K562 (cell line): ENCODE measurements around the gene MTMR10. TPM values are rescaled to one million over a fixed set of nuclear protein-coding genes. Genes with fewer than 3 reads are reported as not detected.
A peak's percentile ranks its signal among the peaks of the same experiment; 100 is the strongest.

Source experiments
- ASH1L ChIP-seq: fragments of 450-650 bp; IDR thresholded peaks from 2 replicates; pipeline ENCODE4 v1.6.1; 2018; ENCODE audit warnings: borderline replicate concordance, mild to moderate bottlenecking, low read depth; ENCODE audit not compliant: partially characterized antibody
- ATF7 ChIP-seq: fragments of 450-650 bp; IDR thresholded peaks from 2 replicates; pipeline ENCODE4 v1.7.1; 2014; ENCODE audit warnings: mild to moderate bottlenecking, moderate library complexity
- ELF4 ChIP-seq: fragments of 450-650 bp; formaldehyde crosslinking; IDR thresholded peaks from 2 replicates; pipeline ENCODE4 v1.4.0; 2022; ENCODE audit warnings: missing genetic modification characterization
- EWSR1 ChIP-seq: fragments of 450-650 bp; IDR thresholded peaks from 2 replicates; pipeline ENCODE4 v1.6.1; 2018; ENCODE audit warnings: borderline replicate concordance, mild to moderate bottlenecking, low read depth, moderate library complexity; ENCODE audit not compliant: partially characterized antibody
- HDAC1 ChIP-seq, 2 experiments: fragments of 450-650 bp; IDR thresholded peaks; 2 replicates each; pipeline ENCODE4 v1.6.1; 2016 to 2017; ENCODE audit warnings: inconsistent platforms in 1 of 2, mild to moderate bottlenecking in 1 of 2, moderate library complexity in 1 of 2
- JUN ChIP-seq, 2 experiments: sonication (generic) in 1 of 2; formaldehyde crosslinking in 1 of 2; IDR thresholded peaks; 2 replicates each; pipeline versions ENCODE4 v1.6.1 to v1.8.0; 2012 to 2022; ENCODE audit warnings: borderline replicate concordance in 2 of 2, mild to moderate bottlenecking in 2 of 2, improper control_type of control experiment in 1 of 2, low read depth in 1 of 2, low read length in 1 of 2, missing genetic modification reagents in 1 of 2
- MGA ChIP-seq: fragments of 450-650 bp; IDR thresholded peaks from 2 replicates; pipeline ENCODE4 v1.6.1; 2016; ENCODE audit warnings: mild to moderate bottlenecking, moderate library complexity
- MYC ChIP-seq, 2 experiments: fragments of 250-450 bp in 1 of 2; sonication (Bioruptor Pico) in 1 of 2; IDR thresholded peaks; 2 replicates each; pipeline versions ENCODE4 v1.5.1 to v1.6.1; 2012 to 2021; ENCODE audit warnings: low read depth in 2 of 2, borderline replicate concordance in 1 of 2, improper control_type of control experiment in 1 of 2, low read length in 1 of 2, mild to moderate bottlenecking in 1 of 2, moderate library complexity in 1 of 2
- POLR2G ChIP-seq: fragments of 200-400 bp; formaldehyde crosslinking; IDR thresholded peaks from 2 replicates; pipeline ENCODE4 v1.6.1; 2017; ENCODE audit warnings: low read depth, mild to moderate bottlenecking, antibody characterized with exemption, low read length, moderate library complexity
- PPARD ChIP-seq: fragments of 250-450 bp; sonication (Bioruptor Pico); IDR thresholded peaks from 2 replicates; pipeline ENCODE4 v1.8.0; 2022; ENCODE audit warnings: inconsistent platforms, mild to moderate bottlenecking, moderate library complexity
- STAG1 ChIP-seq: sonication (generic); formaldehyde crosslinking; IDR thresholded peaks from 2 replicates; pipeline ENCODE4 v1.5.0; 2020; ENCODE audit warnings: missing genetic modification reagents, borderline replicate concordance
- ZBTB7A ChIP-seq: IDR thresholded peaks from 2 replicates; pipeline ENCODE4 v1.6.1; 2011; ENCODE audit warnings: low read depth, mild to moderate bottlenecking, low read length, moderate library complexity, borderline replicate concordance; ENCODE audit not compliant: control insufficient read depth
- ZC3H4 ChIP-seq: sonication (generic); formaldehyde crosslinking; IDR thresholded peaks from 2 replicates; pipeline ENCODE4 v1.9.0; 2021; ENCODE audit warnings: missing genetic modification reagents, borderline replicate concordance
- ZFX ChIP-seq: sonication (generic); formaldehyde crosslinking; IDR thresholded peaks from 2 replicates; pipeline ENCODE4 v1.8.0; 2022; ENCODE audit warnings: mild to moderate bottlenecking, missing genetic modification reagents, moderate library complexity
- ZNF766 ChIP-seq: fragments of 200-800 bp; sonication (Bioruptor generic); conservative IDR thresholded peaks from 2 replicates; pipeline ENCODE4 v1.6.1; 2016; ENCODE audit warnings: missing genetic modification characterization, missing compliant biosample characterization
- polyA plus RNA-seq, 8 experiments: library from polyadenylated mRNA; depleted of rRNA in 4 of 8; stranded (reverse) in 5 of 8; unstranded in 3 of 8; fragments of >200 nt; fragmentation: Nextera tagmentation in 2 of 8; fragmentation: Illumina TruSeq in 1 of 8; extraction: Ambion mirVana in 2 of 8; extraction: Trizol in 1 of 8; gene quantifications; 2 replicates each; pipeline versions ENCODE4 v1.2.1 to v1.2.3, GENCODE V29; 2011 to 2014; ENCODE audit warnings: inconsistent platforms in 1 of 8, missing spikeins in 1 of 8
- total RNA-seq, 7 experiments: library from RNA; depleted of rRNA in 6 of 7; stranded (reverse); fragments of >200 nt in 6 of 7; fragmentation: Illumina TruSeq in 2 of 7; extraction: Trizol in 2 of 7; gene quantifications; 2 replicates each; pipeline versions ENCODE4 v1.2.1 to v1.2.3, GENCODE V29; 2011 to 2021; ENCODE audit warnings: low replicate concordance in 1 of 7

MTMR10 gene
- total and polyA plus RNA-seq, 9 of the 15 experiments (the other 6 are each of a cell fraction or from before 2014, with no cell fraction given), result 1.6 to 6.8 (median 4.8) TPM

GRCh38 chr15:30903497-30904187 is 87.8 kb downstream of the MTMR10 start, which contains the start of gene FAN1 (continued):
- TF ChIP-seq PPARD (CRISPR knock-in tag), result no peak
- TF ChIP-seq STAG1 (CRISPR knock-in tag), result 0 out of 2 replicates have a peak, but pooled peaks have one; percentile 9
- TF ChIP-seq JUN (IDR thresholded peaks at IDR 0.05; ENCODE audit: borderline replicate concordance, low read depth, low read length), result peak; percentile 29; the same call in 1 of the 2 replicates
- TF ChIP-seq JUN (CRISPR knock-in tag; IDR thresholded peaks at IDR 0.05; ENCODE audit: borderline replicate concordance), result no peak
- TF ChIP-seq HDAC1 (IDR thresholded peaks at IDR 0.05), result peak in 1 of 2 experiments; percentile 69; a peak in 2 of 4 replicates
- peak; percentile 28; the same call in 1 of the 2 replicates for TF ChIP-seq ATF7
- TF ChIP-seq ZNF766 (CRISPR knock-in tag), result 0 out of 2 replicates have a peak, but pooled peaks have one; percentile 17
- TF ChIP-seq ASH1L, result no peak
- peak; percentile 88 for TF ChIP-seq MYC (IDR thresholded peaks at IDR 0.05; ENCODE audit: low read depth, low read length)
- no peak for TF ChIP-seq MYC (CRISPR knock-in tag; IDR thresholded peaks at IDR 0.05; ENCODE audit: borderline replicate concordance, low read depth)
- no peak for TF ChIP-seq ELF4 (CRISPR knock-in tag)
- TF ChIP-seq POLR2G, result peak; percentile 90
- TF ChIP-seq MGA, result peak; percentile 94
- no peak for TF ChIP-seq EWSR1
- TF ChIP-seq ZFX (CRISPR knock-in tag), result peak; percentile 76
- no peak for TF ChIP-seq ZBTB7A
- TF ChIP-seq ZC3H4 (CRISPR knock-in tag), result no peak
